H9 (cell line): ENCODE measurements around the gene ABTB1. TPM values are rescaled to one million over a fixed set of nuclear protein-coding genes. Genes with fewer than 3 reads are reported as not detected.

Experiments used
- DNase-seq: peaks from one replicate; pipeline ENCODE4 v3.0.0-alpha.2; 2017
- H2AFZ ChIP-seq: one replicate; pipeline ENCODE4 v1.6.1; 2013; ENCODE audit warnings: mild to moderate bottlenecking, low read length, control low read depth, moderate library complexity
- H2AK5ac ChIP-seq: 2 replicates; pipeline ENCODE4 v1.6.1; 2013; ENCODE audit warnings: low read length, control low read depth, mixed read lengths; ENCODE audit not compliant: insufficient read length
- H2BK120ac ChIP-seq: one replicate; pipeline ENCODE4 v1.6.1; 2013; ENCODE audit warnings: low read depth, mild to moderate bottlenecking, low read length, control low read depth, inconsistent platforms; ENCODE audit not compliant: poor library complexity, severe bottlenecking
- H2BK12ac ChIP-seq: 2 replicates; pipeline ENCODE4 v1.6.1; 2013; ENCODE audit warnings: low read length, control low read depth, mixed read lengths, low read depth; ENCODE audit not compliant: insufficient read length
- H2BK15ac ChIP-seq: 2 replicates; pipeline ENCODE4 v1.6.1; 2013; ENCODE audit warnings: low read depth, low read length, control low read depth
- H2BK20ac ChIP-seq: one replicate; pipeline ENCODE4 v1.6.1; 2013; ENCODE audit warnings: low read depth, mild to moderate bottlenecking, low read length, control low read depth, inconsistent platforms; ENCODE audit not compliant: poor library complexity, severe bottlenecking
- H2BK5ac ChIP-seq: 2 replicates; pipeline ENCODE4 v1.6.1; 2013; ENCODE audit warnings: low read length, control low read depth, mixed read lengths; ENCODE audit not compliant: insufficient read length
- H3K14ac ChIP-seq: 2 replicates; pipeline ENCODE4 v1.6.1; 2013; ENCODE audit warnings: low read length, control low read depth; ENCODE audit not compliant: insufficient read depth
- H3K18ac ChIP-seq: 2 replicates; pipeline ENCODE4 v1.6.1; 2013; ENCODE audit warnings: low read depth, mild to moderate bottlenecking, mixed read lengths, low read length, control low read depth; ENCODE audit not compliant: insufficient read length
- H3K23ac ChIP-seq: 2 replicates; pipeline ENCODE4 v1.6.1; 2013; ENCODE audit warnings: low read length, control low read depth, mixed read lengths, low read depth; ENCODE audit not compliant: insufficient read length
- H3K23me2 ChIP-seq: 2 replicates; pipeline ENCODE4 v1.6.1; 2013; ENCODE audit warnings: low read depth, mild to moderate bottlenecking, mixed read lengths, low read length, control low read depth; ENCODE audit not compliant: insufficient read length, poor library complexity, severe bottlenecking
- H3K27ac ChIP-seq: 2 replicates; pipeline ENCODE4 v1.5.1; 2013; ENCODE audit warnings: low read length, control low read depth, mixed read lengths, low read depth; ENCODE audit not compliant: insufficient read length
- H3K27me3 ChIP-seq: 2 replicates; pipeline ENCODE4 v1.6.1; 2013; ENCODE audit warnings: low read length, control low read depth, inconsistent platforms; ENCODE audit not compliant: insufficient read depth
- H3K4ac ChIP-seq: 2 replicates; pipeline ENCODE4 v1.6.1; 2013; ENCODE audit warnings: low read depth, mild to moderate bottlenecking, control low read depth, inconsistent platforms, low read length, moderate library complexity
- H3K4me1 ChIP-seq: 2 replicates; pipeline ENCODE4 v1.6.1; 2013; ENCODE audit warnings: low read length, control low read depth, inconsistent platforms; ENCODE audit not compliant: insufficient read depth
- H3K4me2 ChIP-seq: 2 replicates; pipeline ENCODE4 v1.6.1; 2013; ENCODE audit warnings: low read length, control low read depth, mixed read lengths; ENCODE audit not compliant: insufficient read length, insufficient read depth
- H3K56ac ChIP-seq: 2 replicates; pipeline ENCODE4 v1.6.1; 2013; ENCODE audit warnings: low read depth, mild to moderate bottlenecking, mixed read lengths, low read length, control low read depth; ENCODE audit not compliant: insufficient read length
- H3K79me1 ChIP-seq: 2 replicates; pipeline ENCODE4 v1.6.1; 2013; ENCODE audit warnings: low read depth, mild to moderate bottlenecking, moderate library complexity, low read length, control low read depth, inconsistent platforms; ENCODE audit not compliant: insufficient read depth, poor library complexity, severe bottlenecking
- H3K79me2 ChIP-seq: 2 replicates; pipeline ENCODE4 v1.6.1; 2013; ENCODE audit warnings: low read length, control low read depth, inconsistent platforms; ENCODE audit not compliant: insufficient read depth
- H3K9ac ChIP-seq: 2 replicates; pipeline ENCODE4 v1.6.1; 2013; ENCODE audit warnings: low read length, control low read depth, mixed read lengths; ENCODE audit not compliant: insufficient read length; ENCODE audit errors: extremely low read depth
- H3K9me3 ChIP-seq: one replicate; pipeline ENCODE4 v1.6.1; 2013; ENCODE audit warnings: low read depth, low read length, inconsistent platforms; ENCODE audit not compliant: control insufficient read depth
- H3T11ph ChIP-seq: one replicate; pipeline ENCODE4 v1.6.1; 2013; ENCODE audit warnings: mild to moderate bottlenecking, low read length, control low read depth, inconsistent platforms
- H4K20me1 ChIP-seq: one replicate; pipeline ENCODE4 v1.6.1; 2013; ENCODE audit not compliant: control insufficient read depth, insufficient read length, insufficient read depth
- H4K5ac ChIP-seq: 2 replicates; pipeline ENCODE4 v1.6.1; 2013; ENCODE audit warnings: low read depth, mild to moderate bottlenecking, mixed read lengths, low read length, control low read depth; ENCODE audit not compliant: insufficient read length
- H4K8ac ChIP-seq: replicated peaks from 2 replicates; pipeline ENCODE4 v1.6.1; 2013; ENCODE audit warnings: low read length, control low read depth, mixed read lengths, low read depth; ENCODE audit not compliant: insufficient read length
- H4K91ac ChIP-seq: 2 replicates; pipeline ENCODE4 v1.6.1; 2013; ENCODE audit warnings: low read depth, mild to moderate bottlenecking, moderate library complexity, mixed read lengths, low read length, control low read depth; ENCODE audit not compliant: insufficient read length
- H3K27ac Mint-ChIP-seq, 3 experiments: 2 replicates in 2 of 3; 3 replicates in 1 of 3; pipeline ENCODE4 v1.8.0; 2020 to 2021; ENCODE audit warnings: mixed read lengths in 3 of 3, mild to moderate bottlenecking in 1 of 3, moderate library complexity in 1 of 3
- H3K27me3 Mint-ChIP-seq: 2 replicates; pipeline ENCODE4 v1.8.0; 2021; ENCODE audit warnings: low read depth, mild to moderate bottlenecking, moderate library complexity, mixed read lengths
- H3K36me3 Mint-ChIP-seq, 3 experiments: 2 replicates in 2 of 3; 3 replicates in 1 of 3; pipeline ENCODE4 v1.8.0; 2020 to 2021; ENCODE audit warnings: low read depth in 3 of 3, mixed read lengths in 3 of 3; ENCODE audit not compliant: insufficient read depth in 1 of 3
- H3K4me1 Mint-ChIP-seq, 2 experiments: 2 replicates each; pipeline ENCODE4 v1.8.0; 2020; ENCODE audit warnings: mixed read lengths in 2 of 2
- H3K4me3 Mint-ChIP-seq, 2 experiments: 2 replicates in 1 of 2; 3 replicates in 1 of 2; pipeline ENCODE4 v1.8.0; 2020 to 2021; ENCODE audit warnings: mild to moderate bottlenecking in 2 of 2, mixed read lengths in 2 of 2, moderate library complexity in 1 of 2
- H3K9me3 Mint-ChIP-seq, 2 experiments: 2 replicates in 1 of 2; 3 replicates in 1 of 2; pipeline ENCODE4 v1.8.0; 2020; ENCODE audit warnings: mild to moderate bottlenecking in 2 of 2, mixed read lengths in 2 of 2, moderate library complexity in 1 of 2
- WGBS: extraction: QIAGEN DNeasy Blood & Tissue Kit; methylation state at CpG from one replicate; pipeline ENCODE4 v1.1.7; 2013; ENCODE audit warnings: missing lambda C conversion rate, low lambda C conversion rate, mixed read lengths; ENCODE audit not compliant: insufficient read length; ENCODE audit errors: extremely low coverage; 5-methylcytosine and 5-hydroxymethylcytosine counted together
- total RNA-seq: library from RNA; stranded (reverse); gene quantifications from 2 replicates; pipeline ENCODE4 v1.2.1, GENCODE V29; 2021
- TF ChIP-seq, protein P1 (sequence below): fragments of 200-600 bp; sonication (generic); conservative IDR thresholded peaks from 3 replicates; pipeline ENCODE4 v1.8.0; 2021; ENCODE audit warnings: antibody characterized with exemption, mild to moderate bottlenecking

The ABTB1 gene
- total RNA-seq, 1 experiment from 2014 or later, result 6.2 TPM

DNA sequence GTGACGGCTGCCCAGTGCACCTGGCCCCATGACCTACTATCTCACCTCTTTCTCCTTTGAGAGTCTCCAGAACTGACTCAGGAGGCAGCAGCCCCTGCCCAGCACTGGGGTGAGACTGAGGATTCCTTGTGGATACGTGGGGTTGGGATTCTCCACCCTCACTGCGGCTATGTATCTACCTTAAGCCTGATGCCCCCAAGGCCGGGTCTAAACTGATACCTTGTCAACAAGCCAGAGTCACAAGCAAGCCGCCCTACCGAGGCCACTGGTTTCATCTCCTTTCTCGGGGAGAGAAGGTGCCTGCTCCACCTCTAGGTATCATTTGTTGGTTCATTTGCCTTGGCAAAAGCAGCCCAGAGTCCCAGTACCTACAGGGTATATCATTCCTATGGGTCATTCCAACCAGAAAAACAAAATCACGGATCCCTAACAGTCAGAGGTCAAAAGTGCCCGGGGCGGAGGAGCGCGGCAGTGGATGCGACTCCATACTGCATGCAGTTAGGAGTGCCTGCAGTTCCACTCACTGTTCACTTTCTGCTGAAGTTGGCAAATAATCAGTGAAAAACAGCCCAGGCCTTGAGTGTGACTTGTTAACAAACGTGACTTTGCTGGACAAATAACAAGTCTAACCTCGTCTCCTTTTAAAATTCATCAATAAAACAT lies 47.5 kb downstream of the ABTB1 start:
- WGBS, result no CpG with 5 or more reads among the region's 15 CpGs
- Histone ChIP-seq H3K27me3 (no peaks in the 10 kb centered on the region; the same call in 1 of the 2 replicates), H3T11ph (no peak overlapping the region), H3K56ac (no peak overlapping the region), H3K18ac (no peak overlapping the region), H3K4me2 (no peak overlapping the region), H3K23me2 (no peaks in the 10 kb centered on the region), H3K4ac (no peak overlapping the region), H3K14ac (no peak overlapping the region), H4K8ac (no peak overlapping the region), H2BK120ac (no peak overlapping the region), H3K79me2 (no peaks in the 10 kb centered on the region), H2BK5ac (no peak overlapping the region), H2BK12ac (no peak overlapping the region), H3K23ac (no peak overlapping the region), H2AFZ (no peak overlapping the region), H2BK20ac (no peak overlapping the region), H3K27ac (no peak overlapping the region), H2AK5ac (no peak overlapping the region), H4K91ac (no peak overlapping the region), H3K4me1 (0 out of 2 replicates have a peak, but pooled peaks cover 3% of the 10 kb centered on the region), H4K5ac (no peak overlapping the region), H3K79me1 (no peaks in the 10 kb centered on the region), H3K9me3 (no peaks in the 10 kb centered on the region), H3K9ac (no peak overlapping the region), H2BK15ac (no peak overlapping the region), H4K20me1 (no peaks in the 10 kb centered on the region)
- H3K27me3 Mint-ChIP-seq, result peaks cover 21% of the 10 kb centered on the region
- no peak for DNase-seq
- TF ChIP-seq, protein P1, sequence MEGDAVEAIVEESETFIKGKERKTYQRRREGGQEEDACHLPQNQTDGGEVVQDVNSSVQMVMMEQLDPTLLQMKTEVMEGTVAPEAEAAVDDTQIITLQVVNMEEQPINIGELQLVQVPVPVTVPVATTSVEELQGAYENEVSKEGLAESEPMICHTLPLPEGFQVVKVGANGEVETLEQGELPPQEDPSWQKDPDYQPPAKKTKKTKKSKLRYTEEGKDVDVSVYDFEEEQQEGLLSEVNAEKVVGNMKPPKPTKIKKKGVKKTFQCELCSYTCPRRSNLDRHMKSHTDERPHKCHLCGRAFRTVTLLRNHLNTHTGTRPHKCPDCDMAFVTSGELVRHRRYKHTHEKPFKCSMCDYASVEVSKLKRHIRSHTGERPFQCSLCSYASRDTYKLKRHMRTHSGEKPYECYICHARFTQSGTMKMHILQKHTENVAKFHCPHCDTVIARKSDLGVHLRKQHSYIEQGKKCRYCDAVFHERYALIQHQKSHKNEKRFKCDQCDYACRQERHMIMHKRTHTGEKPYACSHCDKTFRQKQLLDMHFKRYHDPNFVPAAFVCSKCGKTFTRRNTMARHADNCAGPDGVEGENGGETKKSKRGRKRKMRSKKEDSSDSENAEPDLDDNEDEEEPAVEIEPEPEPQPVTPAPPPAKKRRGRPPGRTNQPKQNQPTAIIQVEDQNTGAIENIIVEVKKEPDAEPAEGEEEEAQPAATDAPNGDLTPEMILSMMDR, result no peak
- H3K36me3 Mint-ChIP-seq, result peaks cover 0 to 7% (median 0%) of the 10 kb centered on the region in 3 experiments; a peak in 3 of 7 replicates
- peaks cover 7 to 11% of the 10 kb centered on the region in 2 experiments for H3K9me3 Mint-ChIP-seq
- H3K4me1 Mint-ChIP-seq, result peaks cover 17 to 26% of the 10 kb centered on the region in 2 experiments
- no peak overlapping the region for H3K27ac Mint-ChIP-seq
- no peak overlapping the region for H3K4me3 Mint-ChIP-seq
